Skeletal muscle tissue (tissue), 4 donors: ENCODE measurements around the gene TRIM15. TPM values are rescaled to one million over a fixed set of nuclear protein-coding genes. Genes with fewer than 3 reads are reported as not detected.

Source experiments
- H3K27ac ChIP-seq: one replicate; pipeline ENCODE4 v1.7.0; 2013; ENCODE audit warnings: mild to moderate bottlenecking, low read depth, low read length, inconsistent platforms
- H3K27me3 ChIP-seq, 3 donors: one replicate each; pipeline ENCODE4 v1.7.0; 2013; ENCODE audit warnings: low read length in 3 of 3; ENCODE audit not compliant: control insufficient read depth in 3 of 3, insufficient read depth in 3 of 3
- H3K36me3 ChIP-seq, 3 donors: one replicate each; pipeline ENCODE4 v1.7.0; 2013; ENCODE audit warnings: low read length in 3 of 3; ENCODE audit not compliant: control insufficient read depth in 3 of 3, insufficient read depth in 3 of 3
- H3K4me1 ChIP-seq, 3 donors: one replicate each; pipeline ENCODE4 v1.7.0; 2013; ENCODE audit warnings: low read length in 3 of 3, mild to moderate bottlenecking in 3 of 3; ENCODE audit not compliant: control insufficient read depth in 3 of 3, insufficient read depth in 3 of 3
- H3K4me3 ChIP-seq, 3 donors: one replicate each; pipeline ENCODE4 v1.7.0; 2013; ENCODE audit warnings: low read length in 3 of 3
- H3K9ac ChIP-seq, 3 donors: one replicate each; pipeline ENCODE4 v1.7.0; 2013; ENCODE audit warnings: low read length in 3 of 3, mild to moderate bottlenecking in 3 of 3, moderate library complexity in 2 of 3, low read depth in 1 of 3
- H3K9me3 ChIP-seq, 3 donors: one replicate each; pipeline ENCODE4 v1.7.0; 2013; ENCODE audit warnings: low read length in 3 of 3; ENCODE audit not compliant: control insufficient read depth in 3 of 3
- total RNA-seq: library from RNA; depleted of rRNA; stranded (reverse); fragments of >200 nt; gene quantifications from one replicate; pipeline ENCODE4 v1.2.3, GENCODE V29; 2014
- donor health status: Osteomylitis.

Gene TRIM15
- total RNA-seq, 1 donor from 2014 or later, result not detected

DNA sequence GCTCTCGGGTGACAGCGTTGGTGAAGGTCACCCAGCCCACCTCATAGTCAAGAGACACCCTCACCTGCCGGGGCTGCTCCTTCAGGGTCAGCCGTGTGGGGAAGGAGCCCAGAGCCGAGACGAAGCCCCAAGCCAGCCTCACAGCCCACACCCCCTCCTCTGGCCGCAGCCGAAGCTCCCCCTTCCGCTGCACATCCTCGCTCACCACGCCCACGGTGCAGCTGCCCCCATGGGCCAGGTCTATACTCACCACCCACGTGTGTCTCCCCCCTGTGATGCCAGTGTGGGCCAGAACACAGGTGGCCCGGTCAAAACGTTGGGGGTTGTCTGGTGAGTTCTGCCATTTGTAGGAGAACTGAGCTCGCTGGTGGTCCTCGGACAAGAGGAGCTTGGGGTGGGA lies 9.3 kb upstream of the TRIM15 start:
- H3K27me3 ChIP-seq, result peaks cover 8 to 22% (median 12%) of the 10 kb centered on the region in 3 donors
- H3K9me3 ChIP-seq, result no peaks in the 10 kb centered on the region
- peaks cover 0 to 3% (median 0%) of the 10 kb centered on the region in 3 donors for H3K4me1 ChIP-seq
- no peak overlapping the region for H3K4me3 ChIP-seq
- H3K27ac ChIP-seq, result no peak overlapping the region
- H3K9ac ChIP-seq, result no peak overlapping the region
- no peaks in the 10 kb centered on the region for H3K36me3 ChIP-seq

DNA sequence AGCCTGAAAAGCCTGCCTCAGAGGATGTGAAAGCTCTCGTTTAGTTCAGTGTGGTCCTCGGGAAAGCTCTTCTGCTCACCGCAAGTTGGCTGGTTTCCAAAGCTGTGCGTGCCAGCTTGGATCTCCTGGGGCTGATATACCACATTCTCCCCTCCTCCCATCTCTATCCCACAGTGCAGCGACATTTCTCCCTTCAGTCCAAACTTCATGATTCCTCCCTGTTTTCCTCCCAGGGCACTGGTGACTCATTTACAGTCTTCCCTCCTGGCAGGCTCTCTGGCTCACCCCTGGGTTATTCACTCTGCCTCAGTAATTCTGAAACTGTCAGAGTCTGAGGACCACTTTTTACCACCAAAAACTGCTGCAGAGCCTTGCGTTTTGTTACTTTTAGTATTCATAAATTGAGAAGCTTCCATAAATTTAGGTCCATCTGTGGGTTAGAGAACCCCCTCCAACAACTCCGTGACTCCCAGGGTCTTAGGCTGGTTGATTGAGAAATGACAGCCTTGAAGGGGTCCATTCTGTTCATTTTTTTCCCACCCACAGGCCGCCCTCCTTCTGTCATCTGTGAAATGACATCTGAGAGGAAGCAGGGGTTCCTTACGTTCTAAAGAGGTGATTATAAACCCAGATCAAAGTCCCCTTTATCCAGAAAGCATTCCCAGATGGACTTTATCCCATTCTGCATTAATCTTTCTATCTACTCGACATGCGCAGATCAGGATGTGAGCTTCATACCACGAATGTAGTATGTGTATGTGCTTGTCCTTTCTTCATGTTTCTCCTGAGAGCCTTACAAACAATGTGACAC lies 8.4 kb upstream of the TRIM15 start:
- Histone ChIP-seq H3K27me3 (peaks cover 8 to 25% (median 12%) of the 10 kb centered on the region in 3 donors), H3K36me3 (no peaks in the 10 kb centered on the region)

DNA sequence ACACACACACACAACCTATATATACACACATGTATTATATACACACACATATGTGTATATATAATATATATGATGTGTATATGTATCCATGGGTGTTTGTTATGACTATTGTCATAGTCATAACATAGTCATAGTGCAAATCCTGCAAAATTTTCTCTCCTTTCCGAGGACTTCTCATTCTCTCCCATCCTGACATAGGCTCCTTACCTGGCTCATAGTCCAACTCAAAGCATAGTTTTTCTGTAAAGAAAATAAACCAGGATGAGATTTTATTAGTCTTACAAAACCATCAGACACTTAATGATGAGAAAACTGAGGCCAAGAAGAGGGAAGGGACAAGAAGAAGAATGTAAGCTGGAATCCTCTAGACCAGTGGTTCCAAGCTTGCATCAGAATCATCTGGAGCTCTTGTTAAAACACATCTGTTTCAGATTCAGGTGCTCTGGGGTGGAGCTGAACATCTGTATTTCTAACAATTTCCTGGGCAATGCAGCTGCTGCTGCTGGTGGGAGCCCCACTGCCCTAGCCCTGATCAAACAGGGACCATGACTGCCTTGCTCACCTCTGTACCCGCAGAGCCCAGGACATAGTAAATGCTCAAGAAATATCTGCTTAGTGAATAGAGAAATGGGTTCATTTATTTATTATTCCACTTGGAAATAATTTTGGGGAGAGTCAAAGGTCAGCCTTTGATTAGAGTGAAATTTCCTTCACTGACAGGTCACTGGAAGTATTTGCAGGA lies 7.7 kb upstream of the TRIM15 start:
- no peak overlapping the region for H3K27ac ChIP-seq
- H3K27me3 ChIP-seq, result peaks cover 8 to 25% (median 12%) of the 10 kb centered on the region in 3 donors
- no peak overlapping the region for H3K4me3 ChIP-seq
- H3K9ac ChIP-seq, result no peak overlapping the region
- no peaks in the 10 kb centered on the region for H3K36me3 ChIP-seq
- H3K9me3 ChIP-seq, result no peaks in the 10 kb centered on the region
- peaks cover 0 to 3% (median 0%) of the 10 kb centered on the region in 3 donors for H3K4me1 ChIP-seq

More for the DNA sequence above, 8.4 kb upstream of the TRIM15 start:
- Histone ChIP-seq H3K4me3 (no peak overlapping the region), H3K27ac (no peak overlapping the region), H3K9me3 (no peaks in the 10 kb centered on the region), H3K4me1 (peaks cover 0 to 3% (median 0%) of the 10 kb centered on the region in 3 donors), H3K9ac (no peak overlapping the region)

DNA sequence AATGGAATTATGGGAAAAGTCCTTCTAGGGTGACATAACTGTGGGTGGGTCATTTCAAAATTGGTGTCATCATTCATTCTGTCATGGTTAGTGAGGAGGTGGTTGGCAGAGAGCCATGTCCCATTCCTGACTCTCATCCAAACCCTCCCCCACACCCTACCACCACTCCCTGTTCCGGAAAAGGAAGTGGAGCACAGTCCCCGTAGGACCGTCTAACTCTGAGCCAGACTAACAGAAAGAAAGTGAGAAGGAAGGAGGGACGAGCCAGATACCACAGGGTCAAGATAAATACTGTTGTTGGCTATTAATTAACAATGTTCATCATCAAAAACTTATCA lies 7.1 kb upstream of the TRIM15 start:
- Histone ChIP-seq H3K9me3 (no peaks in the 10 kb centered on the region), H3K9ac (no peak overlapping the region), H3K27ac (no peak overlapping the region), H3K36me3 (no peaks in the 10 kb centered on the region), H3K4me1 (peaks cover 0 to 3% (median 0%) of the 10 kb centered on the region in 3 donors), H3K4me3 (no peak overlapping the region), H3K27me3 (peaks cover 8 to 25% (median 12%) of the 10 kb centered on the region in 3 donors)

DNA sequence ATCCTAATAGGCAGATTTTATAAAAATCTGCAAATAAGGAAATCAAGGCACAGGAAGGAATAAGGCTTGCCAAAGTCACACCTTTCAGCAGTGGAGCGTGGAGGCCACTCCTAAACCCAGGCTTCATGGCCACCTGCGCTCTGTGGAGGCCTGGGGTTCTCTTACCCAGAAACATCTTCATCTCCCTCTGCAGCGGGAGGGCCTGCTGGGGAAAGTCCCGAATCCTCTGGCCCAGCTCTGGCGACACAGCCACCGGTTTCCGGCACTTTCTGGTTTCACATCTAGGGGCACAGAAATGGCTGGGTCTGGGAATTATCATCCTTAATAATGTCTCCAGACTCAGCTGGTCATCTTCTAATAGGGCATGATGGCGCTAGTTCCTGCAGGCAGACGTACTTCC lies 6.6 kb upstream of the TRIM15 start:
- H3K4me1 ChIP-seq, result peaks cover 0 to 3% (median 0%) of the 10 kb centered on the region in 3 donors
- no peak overlapping the region for H3K27ac ChIP-seq
- no peak overlapping the region for H3K4me3 ChIP-seq
- H3K27me3 ChIP-seq, result peaks cover 8 to 25% (median 12%) of the 10 kb centered on the region in 3 donors
- no peaks in the 10 kb centered on the region for H3K36me3 ChIP-seq
- H3K9ac ChIP-seq, result no peak overlapping the region
- H3K9me3 ChIP-seq, result no peaks in the 10 kb centered on the region

DNA sequence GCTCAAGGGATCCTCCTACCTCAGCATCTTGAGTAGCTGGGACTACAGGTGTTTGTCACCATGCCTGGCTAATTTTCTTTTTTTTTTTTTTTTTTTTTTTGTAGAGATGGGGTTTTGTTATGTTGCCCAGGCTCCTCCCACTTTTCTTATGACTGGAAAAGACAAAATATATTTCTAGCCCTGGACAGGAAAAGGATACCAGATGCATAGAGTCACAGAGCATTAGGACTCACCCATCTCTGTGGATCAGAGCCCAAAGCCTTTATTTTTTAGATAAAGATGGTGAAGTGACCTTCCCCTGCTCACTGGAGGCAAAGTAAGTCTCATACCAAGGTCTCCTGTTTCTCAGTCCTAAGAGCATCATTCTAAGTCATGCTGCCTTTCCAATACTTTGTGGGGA lies 5.8 kb upstream of the TRIM15 start:
- Histone ChIP-seq H3K9ac (no peak overlapping the region), H3K27ac (no peak overlapping the region), H3K27me3 (peaks cover 8 to 25% (median 12%) of the 10 kb centered on the region in 3 donors), H3K4me1 (peaks cover 0 to 3% (median 0%) of the 10 kb centered on the region in 3 donors), H3K9me3 (no peaks in the 10 kb centered on the region), H3K36me3 (no peaks in the 10 kb centered on the region), H3K4me3 (no peak overlapping the region)

DNA sequence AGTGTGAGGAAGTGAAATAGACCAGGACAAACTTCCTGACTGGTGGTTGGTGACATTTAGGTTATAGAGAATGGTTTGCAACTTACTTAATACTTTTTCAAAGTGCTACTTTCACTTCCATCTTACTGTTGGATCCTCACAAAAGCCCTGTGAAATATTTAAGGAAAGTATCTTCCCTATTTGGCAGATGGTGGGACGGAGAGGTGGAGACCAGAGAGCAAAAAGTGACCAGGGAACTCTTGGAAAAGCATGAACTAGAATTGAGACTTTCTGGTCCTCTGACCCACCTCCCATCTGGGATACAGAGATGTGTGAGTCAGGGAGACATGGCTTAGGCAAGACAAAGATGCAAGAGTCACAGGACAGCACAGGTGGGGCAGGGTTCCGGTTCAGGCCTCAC lies 5.3 kb upstream of the TRIM15 start:
- Histone ChIP-seq H3K27me3 (peaks cover 8 to 26% (median 14%) of the 10 kb centered on the region in 3 donors), H3K4me1 (peaks cover 0 to 3% (median 0%) of the 10 kb centered on the region in 3 donors), H3K36me3 (no peaks in the 10 kb centered on the region), H3K27ac (no peak overlapping the region), H3K4me3 (no peak overlapping the region), H3K9ac (no peak overlapping the region), H3K9me3 (no peaks in the 10 kb centered on the region)

DNA sequence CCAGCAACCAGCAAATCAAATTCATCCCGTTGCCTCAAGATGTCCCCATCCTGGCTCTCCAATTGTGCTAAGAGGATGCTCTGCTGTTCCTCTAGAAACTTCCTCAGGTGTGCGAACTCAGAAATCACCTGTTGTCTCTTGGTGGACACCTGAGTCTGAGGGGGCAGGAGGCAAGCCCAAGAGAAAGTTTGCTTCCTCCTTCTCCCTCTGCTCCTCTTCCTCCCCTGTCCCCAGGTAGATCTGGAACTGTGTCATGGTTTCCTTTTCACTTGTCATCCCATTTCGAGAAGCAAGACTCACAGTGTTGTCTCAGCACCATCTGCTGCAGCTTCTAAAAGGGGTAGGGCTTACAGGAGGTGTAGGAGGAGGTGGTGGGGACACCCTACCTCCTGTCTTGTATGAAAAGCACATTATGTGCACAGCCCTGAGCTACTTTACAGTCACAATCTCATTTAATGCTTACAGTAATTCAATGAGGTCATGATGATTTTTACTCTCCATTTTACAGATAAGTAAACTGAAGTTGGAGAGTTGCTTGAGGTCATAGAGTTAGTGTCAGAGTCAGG lies 4.8 kb upstream of the TRIM15 start:
- Histone ChIP-seq H3K4me1 (peaks cover 0 to 3% (median 0%) of the 10 kb centered on the region in 3 donors), H3K27me3 (peaks cover 14 to 32% (median 18%) of the 10 kb centered on the region in 3 donors), H3K27ac (no peak overlapping the region), H3K4me3 (no peak overlapping the region), H3K9ac (no peak overlapping the region), H3K36me3 (no peaks in the 10 kb centered on the region), H3K9me3 (no peaks in the 10 kb centered on the region)

GRCh38 chr6:30160008-30160784 lies 3.1 kb upstream of the TRIM15 start:
- peaks cover 10 to 23% (median 17%) of the 10 kb centered on the region in 3 donors for H3K27me3 ChIP-seq
- no peaks in the 10 kb centered on the region for H3K9me3 ChIP-seq

More at GRCh38 chr6:30160008-30160784, 3.1 kb upstream of the TRIM15 start:
- no peaks in the 10 kb centered on the region for H3K4me1 ChIP-seq
- no peak overlapping the region for H3K4me3 ChIP-seq
- H3K27ac ChIP-seq, result no peak overlapping the region
- H3K9ac ChIP-seq, result no peak overlapping the region
- H3K36me3 ChIP-seq, result no peaks in the 10 kb centered on the region
